ENCODE results near the gene PLA2G4C.

Gene PLA2G4C

GRCh38 chr19:48110350-48110966 lies at the start of gene PLA2G4C:
PLA2G4C (minus strand) TSS chr19:48110817; CDS start chr19:48106529, 4,288 bp downstream.
- DNase-seq: peak; percentile 85

- DNase-seq: no peak
Measured at GRCh38 chr19:48158210-48158790, 47.7 kb upstream of the PLA2G4C start.

GRCh38 chr19:48154003-48154402 lies 43.4 kb upstream of the PLA2G4C start:
- no peak for DNase-seq

DNA sequence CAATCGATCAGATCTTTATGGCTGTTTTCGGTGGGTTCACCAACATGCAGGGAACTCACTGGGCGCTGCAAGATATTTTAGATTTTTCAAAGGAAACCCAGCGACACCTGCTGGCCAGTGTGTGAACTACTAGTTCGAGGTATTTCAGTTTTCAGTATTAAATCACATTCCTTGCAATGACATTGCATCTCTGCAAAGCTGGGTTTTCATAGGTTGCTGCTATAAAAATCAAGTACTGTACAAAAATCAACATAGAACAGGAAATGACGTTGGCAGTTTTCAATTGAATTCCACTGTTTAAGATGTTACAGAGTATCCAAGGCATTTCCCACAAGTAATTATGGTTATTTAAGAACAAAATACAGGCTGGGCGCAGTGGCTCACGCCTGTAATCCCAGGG lies 41.9 kb upstream of the PLA2G4C start:
- DNase-seq: peak; percentile 15

GRCh38 chr19:48149430-48149829 lies 38.8 kb upstream of the PLA2G4C start:
- no peak for DNase-seq

- DNase-seq: no peak
Measured at GRCh38 chr19:48148576-48148975, 38.0 kb upstream of the PLA2G4C start.

DNA sequence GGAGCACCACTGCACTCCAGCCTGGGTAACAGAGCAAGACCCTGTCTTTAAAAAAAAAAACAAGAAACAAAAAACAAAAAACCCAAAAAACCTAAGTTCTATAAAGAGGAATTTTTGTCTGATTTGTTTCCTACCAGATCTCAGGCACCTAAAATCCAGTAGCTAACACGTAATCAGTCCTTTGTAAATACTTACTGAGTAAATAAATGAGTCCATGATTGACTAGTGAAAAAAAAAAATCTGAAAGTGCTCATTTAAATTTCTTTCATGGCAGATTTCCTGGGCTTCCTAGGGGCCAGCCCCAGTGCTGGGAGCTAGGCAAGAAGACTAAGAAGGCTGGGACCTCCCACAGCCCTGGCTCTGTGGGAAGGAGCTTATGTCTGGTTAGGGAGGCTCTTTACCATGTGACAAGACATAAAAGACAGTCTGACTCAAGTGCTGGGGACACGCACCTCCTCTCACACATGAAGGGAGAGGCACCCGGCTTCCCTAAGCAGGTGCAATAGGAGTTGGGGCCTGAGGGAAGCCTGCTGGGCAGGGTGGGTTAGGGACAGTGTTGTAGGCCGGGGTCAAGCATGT lies 37.1 kb upstream of the PLA2G4C start:
- DNase-seq: no peak

DNA sequence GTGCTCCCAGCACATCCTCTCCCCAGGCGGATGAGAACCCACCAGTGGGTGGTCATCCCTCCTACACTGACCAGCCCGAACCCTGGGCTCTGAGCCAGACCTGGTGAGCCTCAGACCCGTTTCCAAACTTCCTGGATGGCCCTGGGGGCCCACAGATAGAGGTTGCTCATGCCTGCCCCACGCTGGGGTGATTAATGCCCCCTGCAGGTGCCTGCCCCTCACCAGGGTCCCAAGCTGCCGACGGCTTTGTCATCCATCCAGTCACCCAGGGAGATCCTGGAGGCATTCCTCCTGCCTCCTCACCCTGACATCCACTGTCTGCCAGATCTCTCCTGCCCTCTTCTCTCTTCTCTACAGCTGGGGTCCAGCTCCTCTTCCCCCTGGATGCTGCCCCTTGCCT lies 28.4 kb upstream of the PLA2G4C start:
- no peak for DNase-seq

DNA sequence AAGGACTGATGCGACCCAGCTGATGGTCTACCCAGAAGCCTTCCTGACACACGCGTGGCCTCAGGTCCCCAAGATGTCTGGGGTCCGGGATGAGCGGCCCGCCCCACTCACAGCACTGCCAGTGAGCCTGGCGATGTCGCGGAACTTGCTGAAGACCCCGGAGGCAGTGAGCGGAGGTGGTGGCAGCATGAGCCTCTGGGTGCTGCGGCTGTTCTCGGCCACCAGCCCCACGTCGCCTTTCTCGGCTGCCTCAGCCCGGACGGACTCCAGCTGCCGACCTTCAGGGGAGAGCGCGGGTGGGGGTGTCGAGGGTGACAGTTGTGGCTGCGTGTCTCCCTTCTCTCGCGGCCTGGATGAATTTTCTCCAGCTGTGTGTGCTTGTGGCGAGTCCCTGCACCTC lies 26.8 kb upstream of the PLA2G4C start:
- DNase-seq: no peak

GRCh38 chr19:48136547-48136946 lies 25.9 kb upstream of the PLA2G4C start:
- DNase-seq: no peak

DNA sequence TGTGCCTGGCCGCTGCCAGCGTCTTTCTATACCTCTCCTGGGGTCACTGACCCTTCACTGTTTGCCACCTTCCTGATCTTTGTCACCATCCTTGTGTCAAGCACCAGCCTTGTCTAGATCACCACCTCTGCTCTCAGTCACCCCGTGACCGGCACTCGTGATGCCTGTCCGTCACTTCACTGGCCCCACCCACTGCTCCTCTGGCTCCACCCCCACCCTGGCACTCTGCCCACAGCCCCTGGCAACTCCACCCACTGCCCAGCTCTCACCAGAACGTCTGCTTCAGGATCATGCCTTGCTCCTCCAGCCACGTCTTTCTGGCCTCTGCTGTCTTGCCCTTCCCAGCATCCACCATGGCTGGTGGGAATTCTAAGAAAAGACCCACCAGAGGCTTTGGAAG lies 24.8 kb upstream of the PLA2G4C start:
- no peak for DNase-seq

DNA sequence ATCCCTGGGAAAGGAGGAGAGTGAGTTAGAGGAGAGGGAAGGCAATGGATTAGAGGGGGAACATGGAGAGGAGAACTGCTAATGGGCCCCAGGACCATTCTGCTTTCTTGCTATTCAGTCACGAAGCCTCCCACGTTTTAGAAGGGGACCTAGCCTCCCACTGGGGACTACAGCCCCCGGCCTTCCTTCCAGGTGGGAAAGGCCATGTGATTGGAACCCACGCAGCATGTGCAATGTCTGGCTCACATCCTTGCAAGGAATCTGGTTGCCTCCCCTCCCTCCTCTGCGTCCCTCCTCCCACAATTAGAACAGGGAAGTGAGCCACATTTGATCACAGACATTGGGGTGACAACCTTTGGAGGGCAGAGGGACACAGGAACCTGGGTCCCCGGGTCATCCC lies 22.5 kb upstream of the PLA2G4C start:
- no peak for DNase-seq

- no peak for DNase-seq
Measured at GRCh38 chr19:48127561-48127960, 16.9 kb upstream of the PLA2G4C start.

DNA sequence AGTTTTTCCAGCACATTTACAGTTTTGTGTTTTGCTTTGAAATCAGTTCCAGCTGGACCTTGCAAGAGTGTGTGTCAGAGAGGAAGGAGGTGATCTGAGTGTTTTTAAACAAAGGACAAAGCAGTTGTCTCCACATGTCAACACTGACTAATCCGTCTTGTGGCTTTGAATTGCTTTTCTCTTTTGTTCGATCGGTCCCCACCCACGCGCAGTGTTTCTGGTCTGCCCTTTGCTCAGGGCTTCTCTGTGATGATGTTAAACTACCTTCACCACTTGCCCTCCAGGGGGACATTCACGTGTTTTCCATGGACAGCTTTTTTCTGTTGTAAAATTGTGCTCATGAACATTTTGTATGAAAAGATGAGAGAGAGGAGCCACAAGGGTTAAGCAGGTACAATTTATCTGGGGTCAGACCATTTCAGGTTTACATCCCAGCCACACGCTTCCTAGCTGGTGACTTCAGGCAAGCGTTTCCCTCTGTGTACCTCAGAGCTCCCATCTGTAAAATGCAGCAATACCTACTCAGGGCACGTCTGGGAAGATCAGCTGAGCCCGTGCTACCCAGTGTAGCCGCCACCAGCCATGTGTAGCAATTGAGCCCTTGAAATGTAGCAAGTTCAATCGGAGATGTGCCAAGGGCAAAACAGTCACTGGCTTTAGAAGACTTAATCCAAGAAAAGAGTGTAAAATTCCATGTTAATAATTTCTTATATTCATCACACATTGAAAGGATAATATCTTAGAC lies 13.5 kb upstream of the PLA2G4C start:
- no peak for DNase-seq

- no peak for DNase-seq
Measured at GRCh38 chr19:48122421-48122820, 11.8 kb upstream of the PLA2G4C start.

DNA sequence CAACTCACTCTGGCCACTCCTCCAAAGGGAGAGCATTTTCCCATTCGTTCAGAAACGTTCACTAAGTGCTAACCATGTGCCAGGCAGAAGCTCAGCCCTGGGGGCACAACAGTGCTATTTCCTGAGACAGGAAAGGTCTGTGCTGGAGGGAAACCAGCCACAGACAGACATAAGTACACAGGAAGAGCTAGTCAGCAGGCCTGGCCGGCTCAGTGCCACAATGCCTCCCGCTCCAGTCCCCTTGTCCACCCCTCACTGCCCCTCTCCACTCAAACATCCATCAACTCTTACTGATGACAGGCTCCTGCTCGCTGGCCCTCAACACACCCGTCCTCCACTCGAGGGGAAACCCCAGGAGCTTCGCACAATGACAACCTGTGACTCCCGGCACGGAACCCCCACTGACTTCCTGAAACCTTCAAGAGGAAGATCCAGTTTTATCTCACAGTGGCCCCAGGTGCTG lies 11.3 kb upstream of the PLA2G4C start:
- DNase-seq: no peak

DNA sequence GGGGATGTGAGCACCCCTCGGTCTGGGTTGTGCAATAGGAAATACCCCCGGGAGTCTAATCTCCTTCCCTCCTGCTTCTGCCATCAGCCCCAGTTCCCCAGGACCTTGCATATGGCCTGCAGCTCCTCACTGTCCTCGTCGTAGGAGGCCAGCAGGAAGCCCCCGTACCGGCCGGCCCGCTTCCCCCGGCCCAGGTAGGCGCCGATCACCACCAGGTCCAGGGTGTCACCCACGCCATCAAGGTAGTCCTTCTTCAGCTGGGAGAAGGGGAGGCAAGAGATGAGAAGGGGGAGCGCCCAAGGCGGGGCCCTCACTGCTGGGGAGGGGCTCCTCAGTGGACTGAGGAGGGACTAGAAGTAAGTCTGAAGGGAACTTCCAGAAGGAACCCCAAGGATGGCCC lies 10.4 kb upstream of the PLA2G4C start:
- no peak for DNase-seq

DNA sequence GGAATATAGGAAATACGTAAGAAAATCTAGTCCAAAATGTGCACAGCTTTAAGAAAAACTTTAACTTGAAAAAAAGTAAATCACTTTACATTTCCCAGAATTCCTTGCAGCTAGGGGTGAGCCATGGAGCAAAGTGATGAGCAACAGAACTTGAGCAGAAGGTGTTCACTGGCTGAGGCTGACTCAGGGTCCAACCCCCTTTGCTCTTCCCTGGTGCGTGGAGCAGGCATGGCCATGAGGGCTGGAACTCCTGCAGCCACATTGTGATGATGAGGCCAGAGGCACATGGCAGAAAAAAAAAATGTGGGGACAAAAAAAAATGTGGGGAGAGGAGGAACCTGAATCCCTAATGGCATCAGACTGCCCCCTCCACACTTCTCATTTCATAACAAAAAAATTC lies 9.9 kb upstream of the PLA2G4C start:
- no peak for DNase-seq

DNA sequence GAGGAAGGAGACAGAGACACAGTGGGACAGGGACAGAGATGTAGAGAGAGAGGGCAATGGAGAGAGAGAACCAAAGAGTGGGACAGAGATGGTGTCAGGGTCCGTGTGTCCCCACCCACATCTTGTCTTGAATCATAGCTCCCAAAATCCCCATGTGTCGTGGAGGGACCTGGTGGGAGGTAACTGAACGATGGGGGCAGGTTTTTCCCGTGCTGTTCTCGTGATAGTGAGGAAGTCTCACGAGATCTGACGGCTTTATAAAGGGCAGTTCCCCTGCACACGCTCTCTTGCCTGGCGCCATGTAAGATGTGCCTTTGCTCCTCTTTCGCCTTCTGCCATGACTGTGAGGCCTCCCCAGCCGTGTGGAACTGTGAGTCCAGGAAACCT lies 7.5 kb upstream of the PLA2G4C start:
- DNase-seq: no peak

DNA sequence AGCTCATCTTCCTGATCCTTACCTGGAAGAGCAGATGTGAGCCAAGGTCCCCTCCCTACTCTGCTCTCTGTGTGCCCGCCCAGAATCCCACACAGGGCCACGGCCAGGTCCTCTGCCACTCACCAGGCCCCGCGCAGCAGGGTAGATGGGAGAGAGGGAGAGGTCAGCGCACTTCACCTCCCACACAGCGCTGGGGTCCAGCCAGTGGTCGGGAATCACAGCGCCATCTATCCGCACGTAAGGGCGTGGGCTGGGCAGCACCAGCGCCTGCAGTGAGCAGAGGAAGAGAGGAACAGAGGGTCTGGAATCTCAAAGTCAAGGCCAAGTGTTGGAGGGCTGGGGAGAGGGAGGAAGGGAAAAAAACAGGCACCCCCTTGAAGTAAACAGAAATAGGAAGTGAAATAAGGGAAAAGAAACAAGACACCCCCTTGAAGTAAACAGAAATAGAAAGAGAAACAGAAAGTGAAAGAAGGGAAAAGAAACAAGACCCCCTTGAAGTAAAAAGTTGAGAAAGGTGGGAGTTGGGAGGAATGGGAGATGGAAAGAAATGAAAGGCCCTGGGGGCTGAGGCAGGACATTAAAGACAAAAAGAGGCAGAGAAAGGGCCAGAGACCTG lies 7.0 kb upstream of the PLA2G4C start:
- no peak for DNase-seq

GRCh38 chr19:48113190-48113917 lies 2.7 kb upstream of the PLA2G4C start:
- DNase-seq: no peak

- DNase-seq: no peak
Measured at GRCh38 chr19:48111280-48111679, 663 bp upstream of the PLA2G4C start.
